Ureter (tissue), 1 donor: ENCODE results near the gene CFAP221. TPM values are rescaled to one million over a fixed set of nuclear protein-coding genes. Genes with fewer than 3 reads are reported as not detected.

ENCODE experiments used
- DNase-seq: peaks from one replicate; pipeline ENCODE4 v3.0.0-alpha.2; 2020; ENCODE audit warnings: low spot score
- total RNA-seq: library from RNA; stranded (reverse); gene quantifications from one replicate; pipeline ENCODE4 v1.2.4, GENCODE V29; 2023
- donor health status: DM: yes; HTN: yes; CAD: no.

CFAP221 gene
- total RNA-seq, 1 donor from 2014 or later: 2.8 TPM

DNA sequence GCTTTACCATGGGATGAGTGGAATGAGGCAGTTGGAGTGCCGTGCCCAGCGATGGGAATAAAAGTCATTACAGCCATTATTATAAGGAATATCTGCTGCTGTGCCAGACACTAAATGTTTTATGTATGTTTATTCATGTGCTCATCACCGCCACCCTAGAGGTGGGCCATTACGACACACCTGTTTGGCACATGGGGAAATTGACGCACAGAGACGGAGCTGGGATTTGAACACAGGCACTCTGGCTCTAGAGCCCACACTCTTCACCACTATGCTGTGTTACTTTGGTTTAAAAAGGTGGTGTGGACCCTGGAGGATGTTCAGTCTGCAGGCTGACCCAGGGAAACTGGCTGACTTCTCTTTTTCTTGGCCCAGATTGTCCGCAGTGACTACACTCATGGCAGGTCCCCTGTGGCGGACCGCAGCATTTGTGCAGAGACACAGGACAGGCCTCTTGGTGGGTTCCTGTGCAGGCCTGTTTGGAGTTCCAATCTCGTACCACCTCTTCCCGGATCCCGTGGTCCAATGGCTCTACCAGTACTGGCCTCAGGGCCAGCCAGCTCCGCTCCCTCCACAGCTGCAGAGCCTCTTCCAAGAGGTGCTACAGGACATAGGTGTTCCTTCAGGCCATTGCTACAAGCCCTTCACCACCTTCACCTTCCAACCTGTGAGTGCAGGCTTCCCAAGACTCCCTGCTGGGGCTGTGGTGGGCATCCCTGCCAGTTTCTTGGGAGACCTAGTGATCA is 136.4 kb downstream of the CFAP221 start:
- no peak for DNase-seq

DNA sequence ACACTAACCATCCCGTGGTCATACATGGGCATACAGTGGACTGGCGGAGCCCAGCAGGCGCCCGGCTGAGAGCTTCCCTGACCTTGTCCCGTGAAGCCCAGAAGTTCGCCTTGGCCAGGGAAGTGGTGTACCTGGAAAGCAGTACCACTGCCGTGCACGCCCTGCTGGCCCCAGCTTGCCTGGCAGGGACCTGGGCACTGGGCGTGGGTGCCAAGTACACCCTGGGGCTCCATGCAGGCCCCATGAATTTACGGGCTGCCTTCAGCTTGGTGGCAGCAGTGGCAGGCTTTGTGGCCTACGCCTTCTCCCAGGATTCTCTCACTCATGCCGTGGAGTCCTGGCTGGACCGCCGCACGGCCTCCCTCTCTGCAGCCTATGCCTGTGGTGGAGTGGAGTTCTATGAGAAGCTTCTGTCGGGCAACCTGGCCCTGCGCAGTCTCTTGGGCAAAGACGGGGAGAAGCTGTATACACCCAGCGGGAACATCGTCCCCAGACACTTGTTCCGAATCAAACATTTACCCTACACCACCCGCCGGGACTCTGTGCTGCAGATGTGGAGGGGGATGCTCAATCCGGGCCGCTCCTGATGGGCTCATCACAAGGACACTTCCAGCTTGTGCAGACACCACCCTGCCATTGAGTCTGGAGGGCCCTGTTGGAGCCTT is 137.1 kb downstream of the CFAP221 start:
- DNase-seq: no peak

DNA sequence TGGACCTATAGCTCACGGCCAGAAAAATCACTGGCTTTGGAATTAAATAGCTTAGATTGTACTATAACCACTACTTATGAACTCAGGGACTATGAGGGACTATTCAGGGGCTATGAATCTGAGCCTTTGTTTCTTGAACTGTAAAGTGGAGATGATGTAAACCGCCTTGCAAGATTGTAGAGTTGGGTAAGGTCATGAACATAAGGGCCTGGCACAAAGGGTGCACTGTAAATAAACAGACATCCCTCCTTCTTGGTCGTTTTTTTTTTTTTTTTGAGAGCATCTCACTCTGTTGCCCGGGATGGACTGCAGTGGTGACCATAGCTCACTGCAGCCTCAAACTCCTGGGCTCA is 137.6 kb downstream of the CFAP221 start:
- DNase-seq: no peak

DNA sequence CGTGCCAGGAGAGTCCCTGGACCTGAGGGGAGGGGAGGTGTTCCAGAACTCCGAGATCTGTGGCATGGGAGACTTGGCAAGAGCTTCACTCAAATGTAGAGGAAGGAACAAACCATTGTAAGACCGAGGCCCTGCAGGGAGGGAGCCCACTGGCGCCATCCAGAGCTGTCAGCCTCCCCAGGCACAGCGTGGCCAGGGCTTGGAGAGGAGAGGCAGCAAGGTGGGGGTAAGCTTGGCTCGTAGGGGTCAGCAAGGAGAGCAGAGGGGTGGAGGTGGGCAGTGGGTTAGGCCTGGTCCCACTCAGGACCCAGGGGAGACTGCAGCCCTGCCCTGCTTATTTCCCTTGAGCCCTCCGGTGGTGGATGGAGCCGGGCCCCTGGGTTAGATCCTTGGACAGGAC is 138.3 kb downstream of the CFAP221 start:
- no peak for DNase-seq

DNA sequence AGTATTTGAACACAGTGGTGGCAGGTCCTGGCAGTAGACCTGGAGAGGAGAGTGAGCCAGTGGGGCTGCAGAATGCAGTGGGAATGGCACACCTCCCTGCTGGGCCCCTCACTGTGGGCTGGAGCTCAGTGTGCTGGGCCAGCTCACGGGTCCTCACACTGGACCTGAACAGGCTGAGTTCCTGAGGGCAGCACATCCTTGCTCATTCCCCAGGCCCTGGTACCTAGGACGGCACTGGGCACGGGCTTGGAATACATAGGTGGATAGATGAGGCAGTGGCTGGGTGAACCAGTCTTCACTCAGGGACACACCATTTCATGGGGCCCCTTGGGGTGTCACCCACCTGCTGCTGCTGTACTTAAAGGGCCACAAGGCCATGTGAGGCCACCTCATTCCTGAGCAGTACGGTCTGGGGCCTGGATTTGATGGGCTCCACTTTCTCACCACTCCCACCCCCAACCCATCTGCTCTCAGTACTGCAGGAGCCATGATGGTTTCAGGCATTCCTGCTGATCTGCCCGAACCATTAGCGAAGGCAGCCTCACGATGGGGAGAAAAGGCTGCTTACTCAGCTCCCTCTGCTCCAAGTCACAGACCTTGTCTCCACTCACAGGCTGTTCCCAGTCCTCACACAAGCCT is 138.9 kb downstream of the CFAP221 start:
- no peak for DNase-seq

DNA sequence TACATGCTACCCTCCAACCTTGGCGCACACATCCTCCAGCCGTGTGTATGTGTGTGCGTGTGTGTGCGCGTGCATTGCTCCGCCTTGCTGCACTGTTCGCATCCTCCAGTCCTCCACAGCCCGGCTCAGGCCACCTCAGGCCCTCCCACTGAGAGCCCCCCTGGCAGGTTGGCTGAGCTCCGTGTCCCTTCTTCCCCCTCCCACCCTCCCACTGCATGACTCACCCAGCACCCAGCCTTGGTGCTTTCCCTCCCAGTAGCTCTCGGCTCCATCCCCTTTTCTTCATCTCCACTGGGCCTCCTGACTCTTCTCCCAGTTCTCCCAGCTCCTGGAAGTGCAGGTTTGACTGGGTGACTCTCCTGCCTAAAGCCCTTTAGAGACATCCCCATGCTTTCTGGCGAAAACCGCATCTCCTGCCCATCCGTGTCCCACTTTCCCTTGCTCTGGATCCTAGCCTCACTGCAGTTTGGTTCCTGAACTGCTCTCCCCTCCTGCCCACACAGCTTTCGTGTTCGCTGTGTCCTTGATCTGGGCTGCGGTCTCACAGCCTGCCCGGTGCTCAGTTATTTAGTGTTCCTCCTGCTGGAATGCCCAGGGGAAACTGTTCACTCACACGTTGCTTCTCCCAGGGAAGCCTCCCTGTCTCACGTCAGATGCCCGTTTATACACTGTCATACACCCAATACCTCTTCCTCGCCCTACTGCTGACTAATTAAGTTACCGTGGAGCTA is 139.6 kb downstream of the CFAP221 start:
- DNase-seq: no peak

DNA sequence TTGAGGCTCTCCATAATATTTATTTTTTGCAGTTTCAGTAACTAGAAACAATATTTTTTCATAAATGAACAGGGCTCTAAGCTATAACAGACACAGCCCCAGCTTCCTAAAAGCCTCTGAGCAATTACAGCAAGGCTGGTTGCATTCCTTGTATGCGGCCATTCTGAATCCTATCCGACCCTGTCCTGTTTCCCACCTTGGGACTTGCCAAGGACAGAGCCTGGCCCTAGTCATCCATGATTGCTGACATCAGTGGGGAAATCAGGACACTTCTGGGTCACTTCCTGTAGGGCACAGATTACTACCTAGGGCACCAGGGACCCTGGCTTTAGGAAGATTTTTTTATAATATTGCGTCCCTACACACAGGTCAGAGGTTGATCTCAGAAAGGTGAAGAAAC is 140.3 kb downstream of the CFAP221 start:
- DNase-seq: no peak

DNA sequence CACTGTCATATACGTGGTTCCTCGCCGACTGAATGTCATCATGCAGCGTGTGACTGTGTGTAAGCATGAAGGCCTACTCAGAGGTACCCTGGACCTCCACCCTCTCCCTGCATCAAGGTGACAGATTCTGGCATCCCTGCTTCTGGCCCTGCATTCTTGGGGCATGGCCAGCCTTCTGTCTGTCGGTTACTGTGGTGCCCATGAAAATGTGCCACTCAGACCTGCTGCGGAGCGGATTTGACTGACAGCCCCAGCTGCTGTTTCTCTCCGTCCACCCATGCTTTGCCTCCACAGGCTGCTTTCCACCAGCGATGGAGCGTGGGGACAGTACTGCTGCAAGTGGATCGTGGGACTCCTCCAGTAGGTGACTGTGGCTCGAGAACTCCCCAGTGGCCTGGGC is 144.4 kb downstream of the CFAP221 start:
- no peak for DNase-seq

DNA sequence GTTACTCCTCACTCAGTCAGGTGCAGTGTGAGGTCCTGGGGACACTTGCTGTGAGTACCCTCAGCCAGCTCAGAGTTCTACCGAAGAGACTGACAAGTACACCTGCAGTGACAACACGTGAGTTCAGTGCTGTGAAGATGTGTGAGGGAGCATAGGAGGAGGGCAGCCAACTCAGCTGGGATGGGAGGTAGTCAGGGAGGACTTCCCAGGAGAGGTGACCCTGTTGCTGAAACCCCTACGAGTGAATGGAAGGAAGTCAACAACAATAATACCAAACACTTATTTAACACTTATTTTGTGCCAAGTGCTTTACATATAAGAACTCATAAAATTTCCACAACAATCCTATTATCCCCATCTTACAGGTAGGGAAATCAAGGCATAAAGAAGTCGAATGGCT is 145.0 kb downstream of the CFAP221 start:
- DNase-seq: no peak

DNA sequence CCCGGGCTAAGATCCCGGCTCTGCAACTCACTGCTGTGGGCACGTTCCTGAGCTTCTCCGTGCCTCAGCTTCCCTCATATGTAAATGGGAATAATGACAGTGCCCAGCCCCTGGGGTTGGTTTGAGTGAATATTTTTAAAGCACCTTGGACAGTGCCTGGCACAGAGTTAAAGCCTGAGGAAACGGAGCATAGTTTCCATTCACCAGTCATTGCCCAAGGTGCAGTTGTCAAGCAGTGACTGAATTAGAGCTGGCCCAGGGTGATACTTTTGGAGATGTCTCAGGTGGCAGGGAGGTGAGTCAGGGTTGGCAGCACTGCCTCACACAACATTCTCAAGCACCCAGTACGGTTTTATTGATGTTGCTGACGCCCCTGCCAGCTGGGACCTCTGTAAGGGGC is 146.9 kb downstream of the CFAP221 start:
- no peak for DNase-seq

DNA sequence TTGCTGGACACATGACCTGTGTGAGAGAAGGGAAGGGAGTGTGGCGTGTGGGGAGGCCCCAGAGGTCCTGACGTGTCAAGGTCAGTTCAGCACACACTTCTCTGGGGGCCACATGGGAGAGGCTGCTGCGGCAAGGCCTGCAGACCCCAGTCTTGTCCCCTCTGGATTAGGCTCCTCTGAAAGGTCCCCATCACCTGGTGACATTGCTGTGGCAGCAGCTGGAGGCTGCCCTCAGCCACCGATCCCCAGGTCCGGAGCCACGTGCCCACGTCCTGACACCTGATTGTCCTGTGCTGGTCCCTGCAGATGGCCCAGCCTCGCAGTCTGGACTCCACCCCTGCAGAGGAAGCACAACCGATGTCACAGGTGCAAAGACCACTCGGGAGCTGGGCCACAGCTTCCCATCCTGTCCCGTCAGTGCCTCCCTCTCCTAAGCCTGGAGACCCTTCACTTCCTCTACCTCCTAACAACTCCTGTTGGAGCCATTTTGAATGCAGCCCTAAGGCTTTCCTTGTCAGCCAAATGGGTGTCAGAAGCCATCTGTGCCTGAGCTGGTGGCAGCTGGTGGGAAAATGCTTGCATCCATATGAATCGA is 147.5 kb downstream of the CFAP221 start:
- no peak for DNase-seq

DNA sequence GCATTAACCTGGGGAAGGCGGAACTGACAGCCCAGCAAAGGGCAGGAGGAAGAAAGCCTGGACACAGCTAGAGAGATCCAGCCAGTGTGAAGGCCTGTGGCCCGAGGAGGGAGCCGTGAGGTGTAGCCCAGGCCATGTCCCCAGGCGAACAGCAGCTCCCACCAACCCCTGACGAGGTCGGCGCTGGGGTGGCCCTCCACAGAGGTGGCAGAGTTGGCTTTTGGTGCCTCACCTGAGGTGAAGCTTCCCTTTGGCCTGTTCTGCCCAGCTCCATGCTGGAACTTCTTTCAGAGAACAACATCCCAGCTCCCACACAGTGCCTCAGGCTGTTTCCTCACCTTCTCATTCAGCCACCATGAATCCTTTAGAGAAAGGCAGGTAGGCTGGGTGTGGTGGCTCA is 148.1 kb downstream of the CFAP221 start:
- no peak for DNase-seq

DNA sequence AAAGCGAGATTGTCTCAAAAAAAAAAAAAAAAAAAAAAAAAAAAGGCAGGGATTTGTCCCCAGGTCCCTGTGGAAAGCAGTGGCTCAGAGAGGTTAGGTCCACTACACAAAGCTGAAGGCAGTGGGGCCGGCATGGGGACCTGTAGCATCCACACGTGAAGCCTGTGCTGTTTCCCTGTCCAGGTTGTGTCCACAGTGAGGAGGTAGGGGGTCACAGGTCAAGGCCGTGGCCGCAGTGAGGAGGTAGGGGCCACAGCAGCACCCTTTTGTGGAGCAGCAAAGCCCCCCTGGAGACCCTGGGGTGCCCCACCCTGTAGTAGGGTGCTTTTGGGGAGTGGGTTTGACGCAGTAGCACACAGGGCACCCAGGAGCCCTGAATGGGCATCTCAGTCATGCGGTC is 148.7 kb downstream of the CFAP221 start:
- no peak for DNase-seq

DNA sequence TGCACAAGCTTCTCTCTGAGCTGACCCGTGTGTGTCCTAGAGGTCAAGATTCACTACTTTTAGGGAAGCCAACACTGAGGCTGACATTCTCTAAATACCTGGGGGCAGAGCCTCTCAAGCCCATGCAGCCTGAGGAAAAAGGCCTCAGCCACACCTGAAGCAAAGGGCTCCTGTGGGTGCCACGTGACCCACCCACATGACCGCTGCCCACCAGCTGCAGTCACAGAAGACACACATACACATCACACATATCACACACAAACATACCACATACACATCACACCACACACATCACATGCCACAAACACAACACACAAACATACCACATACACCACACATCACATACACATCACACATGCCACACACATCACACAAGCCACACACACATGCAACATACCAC is 149.3 kb downstream of the CFAP221 start:
- DNase-seq: no peak

DNA sequence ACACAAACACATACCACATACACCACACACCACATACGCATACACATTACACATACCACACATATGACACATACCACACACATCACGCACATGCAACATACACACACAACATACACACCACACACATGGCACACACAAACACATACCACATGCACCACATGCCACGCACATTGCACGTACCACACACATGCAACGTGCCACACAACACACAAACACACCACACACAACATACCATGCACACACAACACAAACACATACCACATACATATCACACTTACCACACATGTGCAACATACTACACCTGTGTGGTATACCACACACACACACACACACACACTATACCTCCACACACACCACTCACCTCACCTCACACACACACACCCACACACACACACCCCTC is 149.7 kb downstream of the CFAP221 start:
- DNase-seq: no peak

DNA sequence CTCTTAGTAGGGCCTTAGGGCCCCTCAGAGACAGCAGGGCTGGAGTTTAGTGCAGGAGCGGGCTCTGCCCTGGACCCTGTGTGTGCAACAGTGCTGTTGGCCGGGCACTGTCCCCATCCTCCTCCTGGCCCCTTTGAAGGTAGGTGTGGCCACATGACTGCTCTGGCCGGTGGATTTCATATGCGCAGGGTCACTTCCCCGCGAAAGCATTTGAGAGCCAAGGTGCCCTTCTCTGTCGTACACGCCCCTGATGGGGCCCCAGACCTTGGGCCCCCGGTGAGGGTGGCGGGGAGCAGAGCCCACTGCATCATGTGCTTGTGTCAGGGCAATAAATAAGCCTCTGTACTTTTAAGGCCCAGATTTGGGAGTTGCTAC is 150.2 kb downstream of the CFAP221 start:
- no peak for DNase-seq

DNA sequence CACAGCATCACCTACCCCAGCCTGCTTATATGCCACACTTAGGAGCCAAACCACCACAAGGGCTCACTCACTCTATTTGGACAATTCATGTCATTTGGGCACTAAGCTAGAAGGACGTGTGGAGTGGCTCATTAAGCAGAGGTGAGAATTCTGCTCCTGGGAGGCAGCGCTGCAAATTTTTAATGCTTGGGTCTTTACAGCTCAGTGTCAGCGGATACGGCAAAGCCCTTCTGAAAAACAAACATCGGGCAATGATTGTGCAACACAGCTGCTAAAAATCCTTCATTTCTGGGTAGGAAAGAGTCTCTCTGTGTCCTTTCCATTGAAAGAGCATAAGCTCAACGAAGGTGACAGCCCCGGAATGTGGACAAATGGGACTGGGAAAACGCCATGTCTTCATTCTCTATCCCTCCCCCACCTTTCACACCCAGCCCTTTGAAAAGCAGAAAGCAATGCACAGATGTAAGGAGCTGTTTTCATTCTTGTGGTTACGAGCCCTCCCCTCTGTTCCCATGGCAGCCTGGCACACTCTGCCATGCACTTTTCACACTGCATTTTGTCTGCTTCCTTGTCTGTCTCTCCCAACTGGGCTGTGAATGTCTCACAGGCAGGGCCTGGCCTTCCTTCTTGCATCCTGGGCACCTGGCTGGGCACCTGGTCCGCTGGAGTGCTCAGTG is 150.7 kb downstream of the CFAP221 start:
- no peak for DNase-seq

DNA sequence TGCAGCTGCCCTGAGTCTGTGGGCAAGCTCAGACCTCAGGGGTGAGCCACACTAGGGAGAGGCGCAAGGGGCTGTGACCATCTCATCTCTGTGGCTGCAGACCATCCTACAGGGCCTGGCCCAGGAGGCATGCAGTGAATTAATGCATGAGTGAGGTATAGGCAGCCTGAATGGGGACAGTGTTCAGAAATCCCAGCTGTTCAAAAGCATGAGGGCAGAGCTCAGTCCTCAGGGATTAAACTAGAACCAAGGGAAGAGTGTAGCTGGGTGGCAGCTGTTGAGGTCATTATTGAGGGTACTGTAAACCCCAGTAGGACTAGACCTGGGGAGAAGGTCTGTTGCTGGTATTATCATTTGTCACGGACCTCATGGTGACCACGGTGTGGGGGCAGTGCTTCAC is 151.8 kb downstream of the CFAP221 start:
- no peak for DNase-seq

DNA sequence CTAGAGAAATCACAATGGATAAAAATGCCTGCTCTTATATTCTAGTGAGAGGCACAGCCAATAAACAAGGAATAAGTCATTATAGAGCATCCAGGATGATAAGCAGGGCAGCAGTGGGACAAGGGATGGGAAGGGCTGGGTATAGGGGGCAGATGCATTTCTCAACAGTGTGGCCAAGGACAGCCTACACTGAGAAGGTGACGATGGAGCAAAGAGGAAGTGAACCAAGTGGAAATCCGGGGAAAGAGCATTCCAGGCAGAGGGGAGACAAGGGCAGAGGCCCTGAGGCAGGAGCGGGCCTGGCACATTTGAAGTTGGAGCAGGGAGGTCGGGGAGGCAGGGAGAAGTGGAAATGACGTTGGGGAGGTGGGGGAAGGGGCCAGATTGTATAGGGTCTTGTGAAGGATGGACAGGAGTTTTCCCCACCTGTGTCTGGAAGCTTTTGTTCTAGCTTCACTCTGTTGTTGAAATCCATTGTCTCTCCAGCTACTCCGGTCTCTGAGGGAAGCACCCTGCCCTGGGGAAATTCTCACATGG is 152.3 kb downstream of the CFAP221 start:
- DNase-seq: no peak

DNA sequence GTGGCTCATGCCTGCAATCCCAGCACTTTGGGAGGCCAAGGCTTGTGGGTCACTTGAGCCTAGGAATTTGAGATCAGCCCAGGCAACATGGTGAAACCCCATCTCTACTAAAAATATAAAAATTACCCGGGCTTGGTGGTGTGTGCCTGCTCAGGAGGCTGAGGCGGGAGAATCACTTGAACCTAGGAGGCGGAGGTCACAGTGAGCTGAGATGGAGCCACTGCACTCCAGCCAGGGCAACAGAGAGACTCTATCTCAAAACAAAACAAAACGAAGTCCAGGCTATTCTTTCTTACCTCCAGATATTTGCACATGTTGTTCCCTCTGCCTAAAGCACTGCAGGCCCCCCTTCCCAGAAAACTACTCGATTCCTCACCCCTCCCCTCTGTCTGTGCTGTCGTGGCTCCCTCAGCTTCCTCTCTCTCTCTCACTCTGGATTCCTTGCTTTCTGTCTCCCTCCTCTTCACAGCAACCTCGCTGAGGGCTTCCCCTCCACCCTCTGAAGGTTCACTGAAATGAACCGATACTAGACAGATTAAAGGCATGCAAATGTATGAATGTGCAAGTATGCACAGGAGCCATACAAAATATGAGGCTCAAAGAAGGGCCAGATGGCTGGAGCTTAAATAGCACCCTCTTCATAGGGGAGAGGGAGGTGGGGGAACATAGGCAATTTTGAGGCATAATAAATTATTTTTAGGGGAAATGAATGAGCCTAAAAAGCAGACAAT is 153.2 kb downstream of the CFAP221 start:
- no peak for DNase-seq

DNA sequence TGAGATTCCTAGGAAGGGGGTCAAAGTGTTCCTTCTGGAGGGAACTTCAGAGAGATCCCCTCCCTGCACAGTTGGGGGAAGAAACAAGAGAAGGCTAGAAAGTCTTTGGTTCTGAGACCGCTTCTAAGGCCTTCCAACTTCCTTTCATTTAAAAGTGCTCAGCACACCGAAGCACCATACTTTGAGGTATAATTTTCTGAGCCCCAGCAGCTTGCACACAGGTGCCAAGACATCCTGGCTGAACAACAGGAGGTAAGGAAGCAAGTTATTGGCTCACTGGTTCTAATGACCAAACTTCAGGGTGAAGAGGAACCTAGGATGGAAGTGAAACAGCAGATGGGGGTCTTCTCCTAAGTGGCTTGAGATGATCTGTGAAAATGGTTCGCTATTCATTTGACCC is 154.0 kb downstream of the CFAP221 start:
- no peak for DNase-seq
